Measurements from ENCODE around the gene TMEM41A. TPM values are rescaled to one million over a fixed set of nuclear protein-coding genes. Genes with fewer than 3 reads are reported as not detected.

The TMEM41A gene
- total RNA-seq = 21.0 TPM
- polyA plus RNA-seq (ENCODE audit: insufficient read depth, low read depth, low replicate concordance) = 19.0 TPM
- long read RNA-seq, donor 1, transcript TMEM41A-203 (5 exons, 2,827 nt) = major isoform, 6 of 6 reads
- long read RNA-seq, donor 1, partial matches to known transcripts = 0 of 6 reads
- long read RNA-seq, donor 1, other reads (novel, unspliced or antisense) = 0 of 6 reads
- long read RNA-seq, donor 2, transcript TMEM41A-203 (5 exons, 2,827 nt) = major isoform, 9 of 9 reads
- long read RNA-seq, donor 2, partial matches to known transcripts = 0 of 9 reads
- long read RNA-seq, donor 2, other reads (novel, unspliced or antisense) = 0 of 9 reads
- long read RNA-seq, donor 3, transcript TMEM41A-203 (5 exons, 2,827 nt) = major isoform, 13 of 33 reads
- long read RNA-seq, donor 3, partial matches to known transcripts = 18 of 33 reads
- long read RNA-seq, donor 3, other reads (novel, unspliced or antisense) = 0 of 33 reads
- long read RNA-seq, donor 4, transcript TMEM41A-203 (5 exons, 2,827 nt) = major isoform, 5 of 5 reads
- long read RNA-seq, donor 4, partial matches to known transcripts = 0 of 5 reads
- long read RNA-seq, donor 4, other reads (novel, unspliced or antisense) = 0 of 5 reads
- long read RNA-seq, donor 5, partial matches to known transcripts = 0 of 1 reads
- long read RNA-seq, donor 5, other reads (novel, unspliced or antisense) = 0 of 1 reads
- long read RNA-seq, donor 6 = 0 reads
- long read RNA-seq, donor 7, transcript TMEM41A-203 (5 exons, 2,827 nt) = major isoform, 12 of 27 reads
- long read RNA-seq, donor 7, partial matches to known transcripts = 1 of 27 reads
- long read RNA-seq, donor 7, other reads (novel, unspliced or antisense) = 14 of 27 reads
- long read RNA-seq, donor 8, partial matches to known transcripts = 0 of 4 reads
- long read RNA-seq, donor 8, other reads (novel, unspliced or antisense) = 0 of 4 reads
- long read RNA-seq, donor 9, partial matches to known transcripts = 0 of 4 reads
- long read RNA-seq, donor 9, other reads (novel, unspliced or antisense) = 0 of 4 reads
- long read RNA-seq, donor 10, full-length matches to known transcripts = 8 of 8 reads
- long read RNA-seq, donor 10, partial matches to known transcripts = 0 of 8 reads
- long read RNA-seq, donor 10, other reads (novel, unspliced or antisense) = 0 of 8 reads

- no peak for FAIRE-seq
- intact Hi-C loops (cut with DNase I) = no loop called here
- H3K36me3 ChIP-seq (ENCODE audit: control insufficient read depth in 2 of 3, insufficient read depth in 3 of 3, low read length in 3 of 3) = peaks cover 0 to 25% (median 19%) of the 10 kb centered on the region in 3 donors
- no peak for TF ChIP-seq CTCF (IDR thresholded peaks at IDR 0.05; ENCODE audit: borderline replicate concordance, extremely low read depth, insufficient read depth)
- H3K4me1 ChIP-seq (ENCODE audit: control insufficient read depth in 2 of 3, insufficient read depth in 2 of 3, low read depth in 1 of 3, low read length in 3 of 3) = peaks cover 0 to 13% (median 12%) of the 10 kb centered on the region in 3 donors
- no peaks in the 10 kb centered on the region for H3K9me3 ChIP-seq (ENCODE audit: control insufficient read depth in 2 of 3, insufficient read depth in 1 of 3, low read length in 3 of 3)
- peak within 1 kb of the TSS; percentile 86 to 90 for H3K27ac ChIP-seq (ENCODE audit: low read depth in 2 of 2, low read length in 2 of 2)
- H3K9ac ChIP-seq (ENCODE audit: low read length in 3 of 3) = peak within 1 kb of the TSS; percentile 73 to 88 (median 88)
- H3K4me3 ChIP-seq (ENCODE audit: low read length in 3 of 3) = peak within 1 kb of the TSS; percentile 75 to 90 (median 77)
- DNase-seq = peak; percentile 96 to 98 (median 96)
- H3K27me3 ChIP-seq (ENCODE audit: control insufficient read depth, insufficient read depth, low read length) = no peaks in the 10 kb centered on the region
These were observed at the start of gene TMEM41A for GRCh38 chr3:185498503-185499396. Gene TMEM41A, minus strand, starts transcription at chr3:185499035. Its CDS starts 74 bp downstream, at chr3:185498961.

GRCh38 chr3:185540695-185541094 lies 41.9 kb upstream of the TMEM41A start:
- H3K4me1 ChIP-seq (ENCODE audit: control insufficient read depth in 2 of 3, insufficient read depth in 2 of 3, low read depth in 1 of 3, low read length in 3 of 3) = peaks cover 0 to 2% (median 0%) of the 10 kb centered on the region in 3 donors
- H3K27me3 ChIP-seq (ENCODE audit: control insufficient read depth, insufficient read depth, low read length) = no peaks in the 10 kb centered on the region
- no peak for TF ChIP-seq CTCF (IDR thresholded peaks at IDR 0.05; ENCODE audit: borderline replicate concordance, extremely low read depth, insufficient read depth)
- intact Hi-C loops (cut with DNase I) = no loop called here
- no peak for FAIRE-seq
- no peak overlapping the region for H3K4me3 ChIP-seq (ENCODE audit: low read length in 3 of 3)
- no peak overlapping the region for H3K27ac ChIP-seq (ENCODE audit: low read depth in 2 of 2, low read length in 2 of 2)
- no peaks in the 10 kb centered on the region for H3K36me3 ChIP-seq (ENCODE audit: control insufficient read depth in 2 of 3, insufficient read depth in 3 of 3, low read length in 3 of 3)
- no peak for DNase-seq
- no peak overlapping the region for H3K9ac ChIP-seq (ENCODE audit: low read length in 3 of 3)
- no peaks in the 10 kb centered on the region for H3K9me3 ChIP-seq (ENCODE audit: control insufficient read depth in 2 of 3, insufficient read depth in 1 of 3, low read length in 3 of 3)

- intact Hi-C loops (cut with DNase I) = no loop called here
- no peaks in the 10 kb centered on the region for H3K9me3 ChIP-seq (ENCODE audit: control insufficient read depth in 2 of 3, insufficient read depth in 1 of 3, low read length in 3 of 3)
- H3K4me1 ChIP-seq (ENCODE audit: control insufficient read depth in 2 of 3, insufficient read depth in 2 of 3, low read depth in 1 of 3, low read length in 3 of 3) = peaks cover 0 to 2% (median 0%) of the 10 kb centered on the region in 3 donors
- no peaks in the 10 kb centered on the region for H3K27me3 ChIP-seq (ENCODE audit: control insufficient read depth, insufficient read depth, low read length)
- no peak for FAIRE-seq
- TF ChIP-seq CTCF (IDR thresholded peaks at IDR 0.05; ENCODE audit: borderline replicate concordance, extremely low read depth, insufficient read depth) = no peak
- DNase-seq = no peak
- H3K36me3 ChIP-seq (ENCODE audit: control insufficient read depth in 2 of 3, insufficient read depth in 3 of 3, low read length in 3 of 3) = no peaks in the 10 kb centered on the region
- H3K9ac ChIP-seq (ENCODE audit: low read length in 3 of 3) = no peak overlapping the region
- H3K27ac ChIP-seq (ENCODE audit: low read depth in 2 of 2, low read length in 2 of 2) = no peak overlapping the region
- H3K4me3 ChIP-seq (ENCODE audit: low read length in 3 of 3) = no peak overlapping the region
These were observed 41.1 kb upstream of the TMEM41A start for GRCh38 chr3:185539934-185540333.

Measured in kidney (tissue), 22 donors.